Stomach smooth muscle (tissue), 2 donors: Measurements from ENCODE around the gene PYGB.

Experiments
- H3K27ac ChIP-seq: one replicate; pipeline ENCODE4 v1.7.0; 2013; ENCODE audit warnings: mild to moderate bottlenecking, low read length, inconsistent platforms
- H3K27me3 ChIP-seq, 2 donors: one replicate each; pipeline ENCODE4 v1.7.0; 2013; ENCODE audit warnings: low read length in 2 of 2; ENCODE audit not compliant: insufficient read depth in 2 of 2, control insufficient read depth in 1 of 2
- H3K36me3 ChIP-seq, 2 donors: one replicate each; pipeline ENCODE4 v1.7.0; 2013; ENCODE audit warnings: low read length in 2 of 2; ENCODE audit not compliant: control insufficient read depth in 2 of 2, insufficient read depth in 2 of 2
- H3K4me1 ChIP-seq: one replicate; pipeline ENCODE4 v1.7.0; 2013; ENCODE audit warnings: low read length; ENCODE audit not compliant: control insufficient read depth, insufficient read depth
- H3K4me3 ChIP-seq, 2 donors: one replicate each; pipeline ENCODE4 v1.7.0; 2013; ENCODE audit warnings: low read length in 2 of 2
- H3K9ac ChIP-seq, 2 donors: one replicate each; pipeline ENCODE4 v1.7.0; 2013; ENCODE audit warnings: low read length in 2 of 2, mild to moderate bottlenecking in 1 of 2
- H3K9me3 ChIP-seq, 2 donors: one replicate each; pipeline ENCODE4 v1.7.0; 2013; ENCODE audit warnings: low read length in 2 of 2; ENCODE audit not compliant: control insufficient read depth in 2 of 2
- donor health status: healthy.
- donor health status: Pancreatic carcinoma.

Gene PYGB

DNA sequence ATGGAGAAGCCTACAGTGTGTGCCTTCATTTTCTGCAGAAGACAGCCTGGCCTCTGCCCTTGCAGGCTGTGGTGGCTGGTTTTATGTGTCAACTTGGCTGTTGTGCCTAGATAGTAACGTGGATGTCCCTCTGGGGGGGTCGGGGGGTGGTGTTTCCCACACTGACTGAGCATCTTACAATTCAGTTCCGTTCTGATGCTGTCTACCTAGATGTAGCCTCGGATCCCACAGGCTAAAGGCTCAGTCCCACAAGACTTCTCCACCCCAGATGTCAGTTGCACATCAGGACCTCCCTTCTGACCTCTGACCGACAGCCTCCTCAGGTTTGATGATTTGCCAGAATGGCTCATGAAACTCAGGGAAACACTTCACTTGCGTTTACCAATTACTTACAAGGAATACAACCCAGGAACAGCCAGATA, 4.4 kb downstream of the PYGB start:
- peaks cover 66% of the 10 kb centered on the region for H3K4me1 ChIP-seq
- H3K9ac ChIP-seq = peak overlapping the region in 1 of 2 donors; percentile 36
- H3K4me3 ChIP-seq = peak overlapping the region in 1 of 2 donors; percentile 29
- H3K27me3 ChIP-seq = no peaks in the 10 kb centered on the region
- no peaks in the 10 kb centered on the region for H3K9me3 ChIP-seq
- H3K27ac ChIP-seq = peak overlapping the region; percentile 41
- peaks cover 0 to 7% of the 10 kb centered on the region in 2 donors for H3K36me3 ChIP-seq

DNA sequence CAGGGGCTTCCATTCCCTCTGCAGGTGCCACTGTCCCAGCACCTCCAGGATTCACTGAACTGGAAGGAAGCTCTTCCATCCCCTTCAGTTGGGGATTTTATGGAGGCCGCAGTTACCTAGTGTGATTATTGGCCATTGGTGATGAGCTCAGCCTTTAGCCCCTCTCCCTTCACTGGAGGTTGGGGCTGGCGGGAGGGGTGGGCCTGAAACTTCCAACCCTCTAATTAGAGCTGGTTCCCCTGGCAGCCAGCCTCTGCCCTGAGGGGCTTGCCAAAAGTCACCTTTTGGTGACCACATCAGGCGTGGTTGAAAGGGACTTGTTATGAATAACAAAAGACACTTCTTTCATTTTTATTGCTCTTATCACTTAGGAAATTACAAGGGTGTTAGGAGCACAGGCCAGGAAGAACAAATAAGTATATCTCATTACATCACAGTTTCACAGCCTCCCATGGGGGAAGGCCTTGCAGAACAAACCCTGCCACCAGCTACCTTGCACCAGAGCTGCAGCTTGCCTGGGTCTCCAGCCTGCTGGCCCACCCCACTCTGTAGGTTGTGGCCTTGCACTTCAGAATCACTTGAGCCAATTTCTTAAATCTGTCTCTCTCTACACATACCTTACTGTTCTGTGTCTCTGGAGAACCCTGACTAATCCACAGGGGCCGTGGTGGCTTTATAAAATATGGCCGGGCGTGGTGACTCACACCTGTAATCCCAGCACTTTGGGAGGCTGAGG, 5.0 kb downstream of the PYGB start:
- Histone ChIP-seq H3K27ac (no peak overlapping the region), H3K4me1 (peaks cover 61% of the 10 kb centered on the region), H3K9ac (peak overlapping the region in 1 of 2 donors; percentile 36)

DNA sequence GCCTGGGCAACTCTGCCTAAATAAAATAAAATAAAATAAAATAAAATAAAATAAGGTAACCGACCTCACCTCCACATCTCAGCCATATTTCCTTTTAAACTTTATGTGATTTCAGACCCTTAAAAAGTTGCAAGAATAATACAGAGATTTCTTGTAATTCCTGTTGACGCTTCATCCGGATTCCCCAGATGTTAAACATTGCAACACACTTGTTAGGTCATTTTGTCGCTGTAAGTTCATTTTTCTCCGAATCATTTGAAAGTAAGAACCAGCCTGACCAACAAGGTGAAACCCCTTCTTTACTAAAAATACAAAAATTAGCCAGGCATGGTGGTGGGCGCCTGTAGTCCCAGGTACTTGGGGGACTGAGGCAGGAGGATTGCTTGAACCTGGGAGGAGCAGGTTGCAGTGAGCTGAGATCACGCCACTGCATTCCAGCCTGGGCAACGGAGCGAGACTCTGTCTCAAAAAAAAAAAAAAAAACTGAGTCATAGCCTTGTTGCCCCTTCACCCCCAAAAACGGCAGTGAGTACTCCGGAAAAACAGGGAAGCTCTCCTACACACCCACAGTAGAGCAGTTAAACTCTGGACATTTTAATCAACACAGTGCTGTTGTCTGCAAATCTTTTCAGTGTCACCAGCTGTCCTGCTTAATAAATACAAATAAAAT, 5.9 kb downstream of the PYGB start:
- Histone ChIP-seq H3K4me3 (no peak overlapping the region), H3K9me3 (no peaks in the 10 kb centered on the region), H3K36me3 (peaks cover 3 to 7% of the 10 kb centered on the region in 2 donors), H3K27me3 (no peaks in the 10 kb centered on the region), H3K27ac (no peak overlapping the region), H3K9ac (no peak overlapping the region), H3K4me1 (peaks cover 63% of the 10 kb centered on the region)

More for the DNA sequence above, 5.0 kb downstream of the PYGB start:
- Histone ChIP-seq H3K36me3 (peaks cover 0 to 7% of the 10 kb centered on the region in 2 donors), H3K27me3 (no peaks in the 10 kb centered on the region), H3K9me3 (no peaks in the 10 kb centered on the region), H3K4me3 (no peak overlapping the region)

DNA sequence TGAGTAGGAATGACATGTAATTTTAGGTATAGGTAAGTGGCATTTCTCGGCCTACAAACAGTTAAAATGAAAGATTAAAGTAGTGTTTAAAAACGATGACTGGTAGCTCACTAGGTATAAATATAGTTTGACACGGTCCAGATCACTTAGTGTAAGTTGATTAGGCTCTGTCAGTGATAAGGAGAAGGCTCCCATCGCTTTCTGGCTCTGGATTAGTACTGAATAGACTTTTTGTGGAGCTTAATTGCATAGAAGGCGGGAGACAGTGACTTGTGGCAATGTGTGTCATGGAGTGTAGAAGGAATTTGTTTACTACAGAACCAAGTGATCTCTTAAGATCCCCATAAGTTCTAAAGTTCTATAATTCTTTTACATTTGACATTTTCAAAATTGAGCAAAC, 6.7 kb downstream of the PYGB start:
- Histone ChIP-seq H3K4me1 (peaks cover 59% of the 10 kb centered on the region), H3K9ac (peak overlapping the region in 1 of 2 donors; percentile 13), H3K9me3 (no peaks in the 10 kb centered on the region), H3K27me3 (no peaks in the 10 kb centered on the region), H3K36me3 (peaks cover 10 to 13% of the 10 kb centered on the region in 2 donors), H3K27ac (no peak overlapping the region), H3K4me3 (no peak overlapping the region)

DNA sequence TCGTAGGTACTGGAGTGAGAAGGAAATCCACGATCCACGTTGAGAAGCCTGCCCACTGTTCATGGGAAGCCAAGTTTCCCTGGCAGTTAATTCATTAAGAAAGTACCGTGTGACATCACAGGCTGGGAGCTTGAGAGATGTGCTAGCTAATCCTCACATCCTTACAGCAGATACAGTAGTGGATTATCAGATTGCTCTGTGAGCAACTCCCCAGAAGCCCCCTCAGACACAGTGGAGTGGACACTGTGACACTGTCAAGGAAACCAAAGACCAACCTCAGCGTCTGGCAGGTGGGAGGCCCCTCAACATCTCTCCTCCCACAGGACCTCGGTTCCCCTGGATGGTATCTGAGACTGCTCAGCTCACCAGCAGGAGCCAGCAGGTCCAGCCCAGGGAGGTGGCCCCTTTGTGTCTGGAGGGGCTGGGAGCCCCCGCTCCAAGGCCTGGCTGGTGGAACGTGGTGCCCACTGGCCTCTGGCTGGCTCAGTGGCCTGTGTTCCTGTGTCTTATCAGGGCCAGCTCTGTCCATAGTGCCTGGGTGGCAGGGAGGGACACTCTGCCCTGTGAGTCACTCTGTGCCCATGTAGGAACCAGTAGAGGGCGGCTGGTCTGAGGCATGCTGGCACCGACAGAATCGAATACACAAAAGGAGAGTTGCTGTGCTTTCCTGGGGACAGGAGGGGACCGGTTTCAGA, 7.2 kb downstream of the PYGB start:
- Histone ChIP-seq H3K9me3 (no peaks in the 10 kb centered on the region), H3K4me1 (peaks cover 55% of the 10 kb centered on the region), H3K9ac (no peak overlapping the region), H3K4me3 (peak overlapping the region in 1 of 2 donors; percentile 40), H3K36me3 (peaks cover 15 to 18% of the 10 kb centered on the region in 2 donors), H3K27ac (no peak overlapping the region), H3K27me3 (no peaks in the 10 kb centered on the region)

DNA sequence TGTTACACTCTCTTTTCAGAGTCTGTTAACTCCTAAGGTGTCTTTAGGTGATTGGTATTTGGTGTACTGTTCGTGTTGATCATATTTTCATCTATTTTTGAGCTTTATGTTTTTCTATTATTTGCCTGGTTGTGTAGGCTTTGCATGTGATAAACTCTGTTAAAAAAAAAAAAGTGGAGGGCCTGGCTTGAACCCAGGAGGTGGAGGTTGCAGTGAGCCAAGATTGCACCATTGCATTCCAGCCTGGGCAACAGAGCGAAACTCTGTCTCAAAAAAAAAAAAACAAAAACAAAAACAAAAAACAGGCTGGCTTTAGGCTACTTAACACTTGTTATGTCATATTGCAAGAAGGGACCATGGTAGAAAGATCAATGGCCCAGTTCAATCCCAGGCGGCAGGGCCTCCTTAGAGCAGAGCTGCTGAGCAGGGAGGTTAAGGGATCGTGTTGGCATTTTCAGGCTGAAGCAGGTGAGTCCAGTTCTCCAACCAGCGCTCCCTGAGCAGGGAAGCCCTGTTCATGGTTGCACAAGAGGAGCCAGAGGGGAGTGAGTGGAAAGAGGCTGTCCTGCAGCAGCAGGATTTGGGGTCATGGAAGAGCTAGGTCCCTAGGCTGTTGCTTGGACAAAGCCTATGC, 8.5 kb downstream of the PYGB start:
- H3K9ac ChIP-seq = no peak overlapping the region
- no peaks in the 10 kb centered on the region for H3K9me3 ChIP-seq
- H3K4me1 ChIP-seq = peaks cover 47% of the 10 kb centered on the region
- no peak overlapping the region for H3K27ac ChIP-seq
- H3K36me3 ChIP-seq = peaks cover 17 to 26% of the 10 kb centered on the region in 2 donors
- no peaks in the 10 kb centered on the region for H3K27me3 ChIP-seq
- peak overlapping the region in 1 of 2 donors; percentile 15 for H3K4me3 ChIP-seq

DNA sequence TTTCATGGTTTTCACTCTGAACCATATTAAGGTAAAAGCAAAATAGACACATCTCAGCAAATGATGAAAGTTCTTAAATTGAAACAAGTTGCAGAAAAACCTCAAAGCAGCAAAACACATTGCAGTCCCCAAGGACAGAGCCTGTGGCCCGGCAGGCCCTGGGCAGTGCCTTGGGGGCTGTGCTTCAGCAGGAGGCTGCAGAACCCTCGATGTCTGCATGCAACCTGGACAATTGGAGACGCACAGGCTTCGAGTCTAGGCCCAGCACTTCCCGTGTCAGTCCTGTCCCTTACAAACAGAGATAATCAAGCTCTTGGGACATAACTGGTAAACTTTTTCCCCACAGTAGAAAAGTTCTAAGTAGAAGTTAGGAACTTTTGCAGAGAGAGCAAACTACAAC, 9.2 kb downstream of the PYGB start:
- no peaks in the 10 kb centered on the region for H3K27me3 ChIP-seq
- no peak overlapping the region for H3K27ac ChIP-seq
- H3K4me3 ChIP-seq = no peak overlapping the region
- H3K4me1 ChIP-seq = peaks cover 39% of the 10 kb centered on the region
- no peak overlapping the region for H3K9ac ChIP-seq
- no peaks in the 10 kb centered on the region for H3K9me3 ChIP-seq
- H3K36me3 ChIP-seq = peaks cover 17 to 24% of the 10 kb centered on the region in 2 donors

DNA sequence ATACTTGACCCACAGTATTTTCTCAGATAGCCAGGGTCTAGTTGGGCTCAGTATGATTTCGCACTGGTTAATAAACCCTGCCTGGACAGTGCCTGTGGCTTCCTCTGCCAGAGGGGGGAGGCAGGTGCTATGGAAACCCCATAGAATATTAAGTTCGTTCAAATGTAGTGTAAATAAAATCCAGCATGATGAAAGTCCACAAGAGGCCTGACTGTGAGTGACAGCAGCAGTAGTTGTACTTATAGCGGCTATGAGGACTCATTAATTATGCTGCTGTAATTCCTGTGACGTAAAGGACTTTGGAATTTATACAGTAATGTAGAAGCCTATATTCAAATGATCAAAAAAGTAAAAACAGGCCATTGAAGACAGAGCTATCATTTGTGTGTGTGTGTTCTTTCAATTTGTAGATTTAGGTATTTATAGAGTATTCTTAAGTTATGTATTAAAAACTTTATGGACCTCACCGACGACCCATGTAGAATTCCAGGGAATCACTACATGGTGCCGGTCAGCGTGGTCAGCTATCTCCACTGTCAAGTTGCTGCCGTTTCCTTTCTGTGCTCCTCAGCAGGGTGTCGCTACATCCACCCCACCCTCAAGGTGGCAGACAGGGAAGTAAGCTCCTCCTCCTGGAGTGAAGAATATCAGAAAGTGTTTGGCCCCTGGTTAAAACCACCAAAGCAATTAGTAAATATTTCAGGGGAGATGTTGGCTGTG, 10.0 kb downstream of the PYGB start:
- no peaks in the 10 kb centered on the region for H3K27me3 ChIP-seq
- no peak overlapping the region for H3K27ac ChIP-seq
- H3K36me3 ChIP-seq = peaks cover 17 to 24% of the 10 kb centered on the region in 2 donors
- H3K4me3 ChIP-seq = no peak overlapping the region
- peaks cover 32% of the 10 kb centered on the region for H3K4me1 ChIP-seq
- H3K9ac ChIP-seq = no peak overlapping the region
- no peaks in the 10 kb centered on the region for H3K9me3 ChIP-seq

DNA sequence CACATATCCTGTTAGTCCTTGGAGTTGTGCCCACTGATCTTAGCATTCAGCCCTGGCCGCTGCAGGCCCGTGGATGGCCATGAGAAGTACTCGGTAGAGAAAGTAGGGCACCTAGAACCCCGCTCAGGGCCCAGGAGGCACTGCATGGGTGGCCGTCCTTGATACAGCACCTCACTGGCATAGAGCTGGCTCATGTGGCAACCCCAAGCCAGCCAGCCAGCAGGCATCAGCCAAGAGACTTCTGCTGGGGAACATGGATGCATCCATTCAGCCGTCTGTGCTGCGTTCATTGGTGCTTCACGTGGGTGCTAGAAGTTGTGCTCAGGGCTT, 10.6 kb downstream of the PYGB start:
- H3K27ac ChIP-seq = no peak overlapping the region
- no peaks in the 10 kb centered on the region for H3K27me3 ChIP-seq
- peaks cover 17 to 24% of the 10 kb centered on the region in 2 donors for H3K36me3 ChIP-seq
- H3K9ac ChIP-seq = no peak overlapping the region
- H3K4me3 ChIP-seq = no peak overlapping the region
- H3K4me1 ChIP-seq = peaks cover 29% of the 10 kb centered on the region
- H3K9me3 ChIP-seq = no peaks in the 10 kb centered on the region

DNA sequence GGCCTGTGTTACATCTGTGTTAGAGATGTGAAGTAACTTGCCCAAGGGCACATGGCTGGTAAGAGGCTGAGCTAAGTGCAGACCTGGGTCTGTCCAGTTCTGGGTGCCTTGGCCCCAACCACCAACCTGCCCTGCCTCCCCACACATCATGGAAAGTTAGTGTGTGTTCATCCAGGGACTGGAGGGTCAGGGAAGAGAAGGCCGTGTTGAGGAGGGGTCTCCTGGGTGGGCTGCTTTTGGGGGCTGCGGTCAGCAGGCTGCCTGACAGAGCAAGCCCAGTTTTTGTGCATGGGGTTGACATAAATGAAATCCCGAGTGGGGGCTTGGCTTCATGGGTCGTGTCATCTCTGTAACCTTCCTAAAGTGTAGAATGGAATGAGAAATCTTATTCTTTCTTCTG, 10.9 kb downstream of the PYGB start:
- H3K4me1 ChIP-seq = peaks cover 26% of the 10 kb centered on the region
- H3K27me3 ChIP-seq = no peaks in the 10 kb centered on the region

More for the DNA sequence above, 10.9 kb downstream of the PYGB start:
- no peak overlapping the region for H3K4me3 ChIP-seq
- no peak overlapping the region for H3K27ac ChIP-seq
- no peaks in the 10 kb centered on the region for H3K9me3 ChIP-seq
- H3K36me3 ChIP-seq = peaks cover 17 to 24% of the 10 kb centered on the region in 2 donors
- no peak overlapping the region for H3K9ac ChIP-seq
